ENCODE results near the gene ST3GAL3.

The ST3GAL3 gene

GRCh38 chr1:43919906-43920305 is 212.6 kb downstream of the ST3GAL3 start:
- no peak overlapping the region for H3K4me3 ChIP-seq
- no peaks in the 10 kb centered on the region for H3K27me3 ChIP-seq
- no peak overlapping the region; a peak in 1 of 22 replicates for H3K27ac ChIP-seq
- no peaks in the 10 kb centered on the region for H3K9me3 ChIP-seq (replicated peaks in 1 of 11)
- peak overlapping the region in 4 of 11 experiments; percentile 22 to 48 (median 34); a peak in 7 of 22 replicates for H3K4me2 ChIP-seq
- H3K4me1 ChIP-seq = peaks cover 0 to 10% (median 3%) of the 10 kb centered on the region in 10 experiments; a peak in 8 of 20 replicates
- no peak overlapping the region for H3K9ac ChIP-seq
- peaks cover 0 to 34% (median 4%) of the 10 kb centered on the region in 11 experiments; a peak in 8 of 22 replicates for H3K36me3 ChIP-seq
- no peaks in the 10 kb centered on the region; a peak in 1 of 22 replicates for H4K20me1 ChIP-seq
- TF ChIP-seq Cebpa-rat (IDR thresholded peaks at IDR 0.05) = no peak

- H3K27me3 ChIP-seq = no peaks in the 10 kb centered on the region
- H3K4me1 ChIP-seq = peaks cover 0 to 10% (median 3%) of the 10 kb centered on the region in 10 experiments; a peak in 8 of 20 replicates
- no peaks in the 10 kb centered on the region; a peak in 1 of 22 replicates for H4K20me1 ChIP-seq
- H3K4me2 ChIP-seq = no peak overlapping the region
- no peak overlapping the region for H3K4me3 ChIP-seq
- H3K27ac ChIP-seq = no peak overlapping the region
- no peak overlapping the region for H3K9ac ChIP-seq
- peaks cover 0 to 43% (median 13%) of the 10 kb centered on the region in 11 experiments; a peak in 14 of 22 replicates for H3K36me3 ChIP-seq
- TF ChIP-seq Cebpa-rat (IDR thresholded peaks at IDR 0.05) = no peak
- H3K9me3 ChIP-seq (replicated peaks in 1 of 11) = no peaks in the 10 kb centered on the region
Measured at GRCh38 chr1:43921022-43921421, 213.7 kb downstream of the ST3GAL3 start.

DNA sequence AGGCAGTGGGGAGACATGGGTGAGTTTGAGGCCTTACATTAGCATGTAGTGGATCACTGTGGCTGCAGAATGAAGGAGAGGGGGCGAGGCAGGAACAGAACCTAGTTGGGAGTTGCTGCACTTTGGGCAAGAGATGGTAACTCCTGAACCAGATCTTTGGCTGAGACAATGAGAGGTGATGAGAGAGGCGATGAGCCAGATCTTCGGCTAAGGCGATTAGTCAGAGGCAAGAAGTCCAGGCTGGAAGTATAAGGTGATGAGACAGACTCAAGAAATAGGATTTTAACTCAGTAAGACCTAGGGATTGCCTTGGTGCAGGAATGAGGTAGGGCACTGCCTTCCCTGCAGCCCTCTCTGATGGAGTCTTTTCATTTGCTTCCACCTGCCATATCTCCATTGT is 217.2 kb downstream of the ST3GAL3 start:
- H4K20me1 ChIP-seq = no peaks in the 10 kb centered on the region; a peak in 1 of 22 replicates
- H3K4me2 ChIP-seq = no peak overlapping the region
- no peak for TF ChIP-seq Cebpa-rat (IDR thresholded peaks at IDR 0.05)
- peaks cover 0 to 2% (median 0%) of the 10 kb centered on the region in 11 experiments; a peak in 1 of 22 replicates for H3K9me3 ChIP-seq (replicated peaks in 1 of 11)
- no peak overlapping the region for H3K9ac ChIP-seq
- no peak overlapping the region for H3K27ac ChIP-seq
- peaks cover 0 to 18% (median 9%) of the 10 kb centered on the region in 10 experiments; a peak in 15 of 20 replicates for H3K4me1 ChIP-seq
- H3K4me3 ChIP-seq = no peak overlapping the region
- peaks cover 0 to 56% (median 21%) of the 10 kb centered on the region in 11 experiments; a peak in 14 of 22 replicates for H3K36me3 ChIP-seq
- no peaks in the 10 kb centered on the region for H3K27me3 ChIP-seq

GRCh38 chr1:43925846-43926245 is 218.5 kb downstream of the ST3GAL3 start:
- Histone ChIP-seq H4K20me1 (no peaks in the 10 kb centered on the region; a peak in 1 of 22 replicates), H3K4me2 (no peak overlapping the region), H3K36me3 (peaks cover 0 to 66% (median 27%) of the 10 kb centered on the region in 11 experiments; a peak in 15 of 22 replicates), H3K4me3 (no peak overlapping the region), H3K4me1 (peaks cover 0 to 24% (median 19%) of the 10 kb centered on the region in 10 experiments; a peak in 17 of 20 replicates), H3K9me3 (replicated peaks in 1 of 11) (peaks cover 0 to 5% (median 0%) of the 10 kb centered on the region in 11 experiments; a peak in 1 of 22 replicates), H3K27ac (no peak overlapping the region), H3K27me3 (no peaks in the 10 kb centered on the region), H3K9ac (no peak overlapping the region)
- TF ChIP-seq Cebpa-rat (IDR thresholded peaks at IDR 0.05) = no peak

GRCh38 chr1:43930168-43930948 is 223.0 kb downstream of the ST3GAL3 start:
- H3K4me3 ChIP-seq = no peak overlapping the region
- no peak for TF ChIP-seq Cebpa-rat (IDR thresholded peaks at IDR 0.05)
- H3K4me2 ChIP-seq = peak overlapping the region in 9 of 11 experiments; percentile 19 to 79 (median 48); a peak in 16 of 22 replicates
- H3K27ac ChIP-seq = peak overlapping the region in 9 of 11 experiments; percentile 3 to 52 (median 43); a peak in 14 of 22 replicates
- H3K27me3 ChIP-seq = peaks cover 29 to 38% (median 33%) of the 10 kb centered on the region in 11 experiments
- no peak overlapping the region; a peak in 1 of 22 replicates for H3K9ac ChIP-seq
- H3K9me3 ChIP-seq (replicated peaks in 1 of 11) = peaks cover 0 to 5% (median 0%) of the 10 kb centered on the region in 11 experiments; a peak in 1 of 22 replicates
- peaks cover 0 to 22% (median 4%) of the 10 kb centered on the region in 11 experiments; a peak in 8 of 22 replicates for H4K20me1 ChIP-seq
- H3K4me1 ChIP-seq = peaks cover 32 to 67% (median 56%) of the 10 kb centered on the region in 10 experiments
- H3K36me3 ChIP-seq = peaks cover 0 to 33% (median 13%) of the 10 kb centered on the region in 11 experiments; a peak in 14 of 22 replicates

DNA sequence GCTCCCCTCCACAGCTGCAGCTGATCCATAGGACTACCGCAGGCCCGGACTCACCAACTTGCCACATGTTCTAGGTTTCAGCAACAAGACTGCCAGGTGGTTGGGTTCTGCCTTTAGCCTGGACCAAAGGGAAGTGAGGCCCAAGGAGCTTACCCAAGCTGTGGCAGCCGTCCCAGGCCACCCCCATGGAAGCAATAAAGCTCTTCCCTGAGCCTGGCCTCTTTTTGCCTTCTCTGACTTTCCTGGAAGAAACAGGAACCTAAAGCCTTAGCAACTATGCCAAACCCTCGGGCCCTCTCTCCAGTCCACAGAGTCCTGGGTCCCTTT is 223.6 kb downstream of the ST3GAL3 start:
- H3K27ac ChIP-seq = peak overlapping the region in 5 of 11 experiments; percentile 7 to 40 (median 20); a peak in 6 of 22 replicates
- peaks cover 35 to 43% (median 39%) of the 10 kb centered on the region in 11 experiments for H3K27me3 ChIP-seq
- H3K4me1 ChIP-seq = peaks cover 35 to 71% (median 58%) of the 10 kb centered on the region in 10 experiments
- no peak for TF ChIP-seq Cebpa-rat (IDR thresholded peaks at IDR 0.05)
- H3K4me2 ChIP-seq = peak overlapping the region in 10 of 11 experiments; percentile 12 to 79 (median 60); a peak in 15 of 22 replicates
- H3K36me3 ChIP-seq = peaks cover 0 to 27% (median 7%) of the 10 kb centered on the region in 11 experiments; a peak in 14 of 22 replicates
- peaks cover 0 to 5% (median 0%) of the 10 kb centered on the region in 11 experiments; a peak in 1 of 22 replicates for H3K9me3 ChIP-seq (replicated peaks in 1 of 11)
- H4K20me1 ChIP-seq = peaks cover 0 to 28% (median 6%) of the 10 kb centered on the region in 11 experiments; a peak in 12 of 22 replicates
- H3K4me3 ChIP-seq = no peak overlapping the region
- no peak overlapping the region for H3K9ac ChIP-seq

DNA sequence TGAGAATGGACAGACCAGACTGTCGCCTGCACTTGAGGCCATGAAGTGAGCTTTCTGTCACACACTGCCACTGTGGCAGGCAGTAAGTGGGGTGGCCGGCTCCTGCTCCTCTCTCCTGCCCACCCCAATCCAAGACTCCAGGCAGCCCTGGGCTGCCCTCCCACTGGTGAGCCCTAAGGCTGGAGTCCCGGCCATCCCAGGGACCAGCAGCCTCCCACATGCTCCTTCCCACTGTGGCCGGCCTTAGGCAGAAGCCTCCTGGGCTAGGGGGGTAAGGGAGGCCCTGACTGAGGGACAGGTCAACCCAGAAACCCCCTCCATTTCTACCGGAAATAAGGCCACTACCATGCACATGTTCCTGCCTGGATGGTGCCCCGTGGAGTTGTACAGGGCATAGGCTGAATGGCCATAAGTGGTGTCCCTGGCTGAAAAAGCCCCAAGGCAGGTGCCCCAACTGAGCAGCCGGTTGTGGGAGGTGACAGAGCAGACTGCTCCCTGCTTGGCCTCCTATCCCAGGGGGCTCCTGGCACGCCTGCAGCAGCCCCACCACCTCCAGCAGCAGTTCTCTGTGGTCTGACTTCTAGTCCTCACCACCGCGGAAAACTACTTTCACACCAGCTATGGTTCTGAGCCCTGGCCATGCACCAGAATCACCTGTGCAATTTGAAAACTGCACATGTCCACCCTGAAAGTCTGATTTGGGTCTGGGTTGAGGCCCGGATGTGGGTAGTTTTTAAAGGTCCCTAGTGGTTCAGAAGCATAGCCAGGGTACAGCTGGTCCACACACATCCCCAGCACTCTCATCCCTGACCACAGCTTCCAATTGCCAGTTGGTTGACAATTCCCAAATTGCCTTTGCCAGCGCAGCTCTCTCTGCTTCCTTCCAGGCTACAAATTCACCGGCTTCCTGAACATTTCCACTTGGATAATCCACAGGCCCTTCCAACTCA is 224.7 kb downstream of the ST3GAL3 start:
- Histone ChIP-seq H3K27me3 (peaks cover 45 to 54% (median 49%) of the 10 kb centered on the region in 11 experiments), H3K36me3 (peaks cover 0 to 19% (median 4%) of the 10 kb centered on the region in 11 experiments; a peak in 9 of 22 replicates), H3K4me3 (no peak overlapping the region), H3K4me1 (peaks cover 43 to 80% (median 67%) of the 10 kb centered on the region in 10 experiments), H3K9me3 (replicated peaks in 1 of 11) (peaks cover 0 to 5% (median 0%) of the 10 kb centered on the region in 11 experiments; a peak in 1 of 22 replicates), H3K9ac (no peak overlapping the region; a peak in 2 of 22 replicates), H3K27ac (peak overlapping the region in 1 of 11 experiments; percentile 40; a peak in 2 of 22 replicates), H4K20me1 (peaks cover 0 to 38% (median 16%) of the 10 kb centered on the region in 11 experiments; a peak in 17 of 22 replicates), H3K4me2 (peak overlapping the region; percentile 14 to 80 (median 71); a peak in 20 of 22 replicates)
- no peak for TF ChIP-seq Cebpa-rat (IDR thresholded peaks at IDR 0.05)

Data from BLaER1 treated with 17β-estradiol and CSF1 and Interleukin-3, amounts not matched to agents 10 nM and 100 nM (cell line).